Measurements from ENCODE around the gene TPX2. TPM values are rescaled to one million over a fixed set of nuclear protein-coding genes. Genes with fewer than 3 reads are reported as not detected.

Gene TPX2
- total and polyA plus RNA-seq, 10 of the 15 experiments (the other 5 are each of a cell fraction or from before 2014, with no cell fraction given) = 29.7 to 144 (median 89.0) TPM

DNA sequence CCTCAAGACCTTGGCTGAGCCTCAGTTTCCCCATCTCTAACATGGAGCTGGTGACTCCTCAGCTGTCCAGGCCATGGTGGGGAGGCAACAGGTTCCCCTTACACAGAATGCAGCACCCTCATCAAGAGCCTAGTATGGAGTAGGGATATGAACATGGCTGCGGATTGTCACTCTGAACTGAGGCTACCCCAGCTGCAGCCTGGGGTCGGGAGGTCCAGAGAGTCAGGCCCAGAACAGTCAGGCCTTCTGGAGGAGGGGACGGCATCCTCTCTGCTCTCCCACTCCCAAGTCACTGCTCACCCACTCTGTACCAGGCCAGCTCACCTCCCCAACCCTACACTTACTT is 107.7 kb downstream of the TPX2 start:
- intact Hi-C loops (cut with micrococcal nuclease; ENCODE audit: unreplicated experiment) (loop anchor here (1.0 to 5.0 kb wide), 2 partner anchors 24 to 171 kb away; no protein-coding TSS in a partner anchor), in situ Hi-C loops (cut with MboI) (no loop called here)
- no peaks in the 10 kb centered on the region for H3K9me3 ChIP-seq (replicated peaks; ENCODE audit: control insufficient read depth, insufficient read depth, low read length)
- no peaks in the 10 kb centered on the region for H3K36me3 ChIP-seq (ENCODE audit: control insufficient read depth in 2 of 2, insufficient read depth in 2 of 2, low read length in 1 of 2)
- H3K79me2 ChIP-seq (ENCODE audit: control insufficient read depth, insufficient read depth, low read length) = no peaks in the 10 kb centered on the region
- RAD21 ChIA-PET (ENCODE audit: unreplicated experiment) = interaction anchor here (1.1 to 1.9 kb wide), 6 partner anchors 9 to 185 kb away, joined by 4 to 25 read pairs (median 4); partner anchors contain the start of gene PDRG1
- BruUV-seq (replicated peaks) = no TSS peak
- DNase-seq (ENCODE audit: low read depth, low spot score) (no peak), ATAC-seq (no peak), FAIRE-seq (no peak)
- SMC1A ChIA-PET (ENCODE audit: uncharacterized antibody, unreplicated experiment) = interaction anchor here (0.9 to 2.8 kb wide), 10 partner anchors 9 to 249 kb away, joined by 4 to 13 read pairs (median 5); partner anchors contain the start of gene PDRG1
- no peak for TF ChIP-seq TCF3 (IDR thresholded peaks at IDR 0.05; ENCODE audit: borderline replicate concordance, insufficient read depth, low read depth, low read length)
- no peak for TF ChIP-seq ZNF217 (IDR thresholded peaks at IDR 0.05)
- no peak for TF ChIP-seq LARP7 (IDR thresholded peaks at IDR 0.05)
- no peak for TF ChIP-seq KLF5 (IDR thresholded peaks at IDR 0.05; ENCODE audit: partially characterized antibody)
- TF ChIP-seq NFYA (IDR thresholded peaks at IDR 0.05; ENCODE audit: borderline replicate concordance, low read depth, low read length) = no peak
- TF ChIP-seq MTA3 (IDR thresholded peaks at IDR 0.05; ENCODE audit: borderline replicate concordance, low read length) = no peak
- TF ChIP-seq KDM1A (IDR thresholded peaks at IDR 0.05; ENCODE audit: borderline replicate concordance) = no peak
- no peak for TF ChIP-seq POU2F2 (IDR thresholded peaks at IDR 0.05; ENCODE audit: borderline replicate concordance, low read depth, low read length)
- TF ChIP-seq SREBF1 (IDR thresholded peaks at IDR 0.05; ENCODE audit: low read length) = no peak
- TF ChIP-seq JUND (IDR thresholded peaks at IDR 0.05; ENCODE audit: low read depth, low read length) = no peak
- TF ChIP-seq EZH2 (IDR thresholded peaks at IDR 0.05; ENCODE audit: borderline replicate concordance, control insufficient read depth, low read depth, low read length) = no peak
- TF ChIP-seq WRNIP1 (IDR thresholded peaks at IDR 0.05; ENCODE audit: borderline replicate concordance, low read depth, low read length) = no peak
- no peak for TF ChIP-seq ZNF274 (IDR thresholded peaks at IDR 0.05; ENCODE audit: insufficient read depth, insufficient read length)
- TF ChIP-seq RELA (IDR thresholded peaks at IDR 0.05; ENCODE audit: borderline replicate concordance, partially characterized antibody) = no peak
- TF ChIP-seq CREM (IDR thresholded peaks at IDR 0.05; ENCODE audit: low read depth) = no peak
- TF ChIP-seq CBX3 (IDR thresholded peaks at IDR 0.05; ENCODE audit: borderline replicate concordance, low read depth) = no peak
- no peak overlapping the region for H3K4me2 ChIP-seq (ENCODE audit: control insufficient read depth, insufficient read depth)
- no peak overlapping the region for H2AFZ ChIP-seq (ENCODE audit: control insufficient read depth, low read depth, low read length)
- no peak overlapping the region for H3K27ac ChIP-seq (ENCODE audit: control insufficient read depth, insufficient read depth)
- CTCF ChIA-PET = interaction anchor here (0.6 to 7.3 kb wide), 36 partner anchors 9 to 341 kb away, joined by 3 to 109 read pairs (median 4); partner anchors contain the start of genes MYLK2, PDRG1 and TM9SF4
- H3K4me1 ChIP-seq (ENCODE audit: control insufficient read depth, insufficient read depth, low read length) = peaks cover 5% of the 10 kb centered on the region; the same call in 1 of the 2 replicates
- H3K27me3 ChIP-seq (replicated peaks in 1 of 2; ENCODE audit: control insufficient read depth in 2 of 2, insufficient read depth in 2 of 2, low read length in 1 of 2) = no peaks in the 10 kb centered on the region; a peak in 2 of 4 replicates
- no peak overlapping the region for H3K4me3 ChIP-seq
- POLR2A ChIA-PET = no interaction called here
- 31% methylated on average over 3 of the region's 3 CpGs for WGBS (ENCODE audit: insufficient coverage, insufficient replicate concordance, low lambda C conversion rate, missing lambda C conversion rate)
- no peaks in the 10 kb centered on the region; the same call in 1 of the 2 replicates for H4K20me1 ChIP-seq (ENCODE audit: control insufficient read depth, insufficient read depth)
- no peak overlapping the region for H3K9ac ChIP-seq (ENCODE audit: control insufficient read depth, insufficient read depth, low read length)
